Measurements from ENCODE around the gene ST8SIA2. TPM values are rescaled to one million over a fixed set of nuclear protein-coding genes. Genes with fewer than 3 reads are reported as not detected.

The ST8SIA2 gene
- total RNA-seq, 1 donor from 2014 or later, result not detected

DNA sequence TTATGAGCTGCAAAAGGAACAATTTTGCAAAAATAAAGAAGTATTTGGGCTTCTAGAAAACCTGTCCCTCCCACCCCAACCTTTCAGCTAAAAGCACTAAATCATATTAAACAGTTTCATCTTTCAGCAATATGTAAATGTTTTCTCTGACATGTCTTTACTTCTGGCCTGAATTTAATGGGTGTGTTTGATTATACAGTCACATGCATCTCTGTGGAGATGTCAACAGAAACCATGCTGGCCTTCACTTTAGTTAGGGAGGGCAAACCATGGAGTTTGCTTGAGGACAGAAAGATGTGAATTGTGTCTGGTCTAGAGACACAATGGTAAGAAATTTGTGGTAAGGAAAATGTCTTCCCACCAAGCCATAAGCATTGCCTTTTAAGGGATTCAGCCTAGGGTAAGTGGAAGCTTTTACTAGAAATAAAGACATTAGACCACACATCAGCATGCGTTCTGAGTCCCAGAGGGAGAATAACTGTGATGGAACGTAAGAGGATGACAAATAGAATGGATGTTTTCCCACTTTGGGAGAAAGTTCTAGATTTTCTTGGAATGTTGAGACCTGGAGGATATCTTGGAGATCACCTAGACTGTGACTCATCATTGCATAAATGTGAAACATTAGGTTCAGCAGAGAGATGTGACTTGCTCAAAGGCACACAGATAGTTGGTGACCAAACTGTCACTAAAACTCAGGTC lies 68.9 kb downstream of the ST8SIA2 start:
- intact Hi-C loops (cut with DNase I), result no loop called here
- H3K27me3 ChIP-seq, result no peaks in the 10 kb centered on the region
- H3K27ac ChIP-seq, result no peak overlapping the region
- H3K4me1 ChIP-seq, result no peaks in the 10 kb centered on the region
- H3K9me3 ChIP-seq, result no peaks in the 10 kb centered on the region
- H3K4me3 ChIP-seq, result no peak overlapping the region
- TF ChIP-seq, protein P1, sequence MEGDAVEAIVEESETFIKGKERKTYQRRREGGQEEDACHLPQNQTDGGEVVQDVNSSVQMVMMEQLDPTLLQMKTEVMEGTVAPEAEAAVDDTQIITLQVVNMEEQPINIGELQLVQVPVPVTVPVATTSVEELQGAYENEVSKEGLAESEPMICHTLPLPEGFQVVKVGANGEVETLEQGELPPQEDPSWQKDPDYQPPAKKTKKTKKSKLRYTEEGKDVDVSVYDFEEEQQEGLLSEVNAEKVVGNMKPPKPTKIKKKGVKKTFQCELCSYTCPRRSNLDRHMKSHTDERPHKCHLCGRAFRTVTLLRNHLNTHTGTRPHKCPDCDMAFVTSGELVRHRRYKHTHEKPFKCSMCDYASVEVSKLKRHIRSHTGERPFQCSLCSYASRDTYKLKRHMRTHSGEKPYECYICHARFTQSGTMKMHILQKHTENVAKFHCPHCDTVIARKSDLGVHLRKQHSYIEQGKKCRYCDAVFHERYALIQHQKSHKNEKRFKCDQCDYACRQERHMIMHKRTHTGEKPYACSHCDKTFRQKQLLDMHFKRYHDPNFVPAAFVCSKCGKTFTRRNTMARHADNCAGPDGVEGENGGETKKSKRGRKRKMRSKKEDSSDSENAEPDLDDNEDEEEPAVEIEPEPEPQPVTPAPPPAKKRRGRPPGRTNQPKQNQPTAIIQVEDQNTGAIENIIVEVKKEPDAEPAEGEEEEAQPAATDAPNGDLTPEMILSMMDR (IDR thresholded peaks at IDR 0.05), result no peak
- H3K36me3 ChIP-seq, result no peaks in the 10 kb centered on the region
- no peak for DNase-seq (ENCODE audit: low spot score in 2 of 2)

- H3K4me3 ChIP-seq, result no peak overlapping the region
- H3K27ac ChIP-seq, result no peak overlapping the region
- no peaks in the 10 kb centered on the region for H3K27me3 ChIP-seq
- no peaks in the 10 kb centered on the region for H3K9me3 ChIP-seq
- DNase-seq (ENCODE audit: low spot score in 2 of 2), result no peak
- no peaks in the 10 kb centered on the region for H3K4me1 ChIP-seq
- intact Hi-C loops (cut with DNase I), result no loop called here
- TF ChIP-seq, protein P1 (IDR thresholded peaks at IDR 0.05), result no peak
- H3K36me3 ChIP-seq, result no peaks in the 10 kb centered on the region
Observed at GRCh38 chr15:92463352-92463751, 69.7 kb downstream of the ST8SIA2 start.

- TF ChIP-seq, protein P1 (IDR thresholded peaks at IDR 0.05), result no peak
- intact Hi-C loops (cut with DNase I), result no loop called here
- no peak for DNase-seq (ENCODE audit: low spot score in 2 of 2)
Observed at GRCh38 chr15:92463826-92464225, 70.1 kb downstream of the ST8SIA2 start.

GRCh38 chr15:92466834-92467233 lies 73.2 kb downstream of the ST8SIA2 start:
- TF ChIP-seq, protein P1 (IDR thresholded peaks at IDR 0.05), result no peak
- Histone ChIP-seq H3K4me1 (no peaks in the 10 kb centered on the region), H3K4me3 (no peak overlapping the region), H3K27me3 (no peaks in the 10 kb centered on the region), H3K27ac (no peak overlapping the region), H3K9me3 (no peaks in the 10 kb centered on the region), H3K36me3 (no peaks in the 10 kb centered on the region)
- intact Hi-C loops (cut with DNase I), result no loop called here
- no peak for DNase-seq (ENCODE audit: low spot score in 2 of 2)

More at GRCh38 chr15:92463826-92464225, 70.1 kb downstream of the ST8SIA2 start:
- Histone ChIP-seq H3K36me3 (no peaks in the 10 kb centered on the region), H3K27ac (no peak overlapping the region), H3K9me3 (no peaks in the 10 kb centered on the region), H3K4me1 (no peaks in the 10 kb centered on the region), H3K27me3 (no peaks in the 10 kb centered on the region), H3K4me3 (no peak overlapping the region)

DNA sequence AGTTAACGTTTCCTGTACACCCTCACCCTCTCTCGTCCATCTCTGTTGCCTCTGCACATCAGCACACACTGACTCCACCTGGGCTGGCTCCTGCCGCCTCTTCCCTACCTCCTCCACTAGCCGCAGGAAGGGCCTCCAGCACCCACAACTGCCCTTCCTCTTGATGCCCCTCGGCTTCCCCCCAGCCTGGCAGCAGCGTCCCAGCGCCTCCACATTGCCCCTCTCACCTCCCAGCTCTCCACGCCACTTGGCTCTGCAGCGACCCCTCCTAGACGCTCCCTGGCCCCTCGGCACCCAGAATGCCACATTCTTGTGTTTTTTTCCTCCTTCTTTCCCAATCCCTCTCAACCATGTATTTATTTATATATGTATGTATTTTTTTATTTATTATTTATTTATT lies 73.6 kb downstream of the ST8SIA2 start:
- intact Hi-C loops (cut with DNase I), result no loop called here
- TF ChIP-seq, protein P1 (IDR thresholded peaks at IDR 0.05), result no peak
- Histone ChIP-seq H3K4me1 (no peaks in the 10 kb centered on the region), H3K36me3 (no peaks in the 10 kb centered on the region), H3K4me3 (no peak overlapping the region), H3K27ac (no peak overlapping the region), H3K9me3 (no peaks in the 10 kb centered on the region), H3K27me3 (no peaks in the 10 kb centered on the region)
- no peak for DNase-seq (ENCODE audit: low spot score in 2 of 2)

All from ascending aorta (tissue), 2 donors.